ENCODE data around the gene LHX1.

DNA sequence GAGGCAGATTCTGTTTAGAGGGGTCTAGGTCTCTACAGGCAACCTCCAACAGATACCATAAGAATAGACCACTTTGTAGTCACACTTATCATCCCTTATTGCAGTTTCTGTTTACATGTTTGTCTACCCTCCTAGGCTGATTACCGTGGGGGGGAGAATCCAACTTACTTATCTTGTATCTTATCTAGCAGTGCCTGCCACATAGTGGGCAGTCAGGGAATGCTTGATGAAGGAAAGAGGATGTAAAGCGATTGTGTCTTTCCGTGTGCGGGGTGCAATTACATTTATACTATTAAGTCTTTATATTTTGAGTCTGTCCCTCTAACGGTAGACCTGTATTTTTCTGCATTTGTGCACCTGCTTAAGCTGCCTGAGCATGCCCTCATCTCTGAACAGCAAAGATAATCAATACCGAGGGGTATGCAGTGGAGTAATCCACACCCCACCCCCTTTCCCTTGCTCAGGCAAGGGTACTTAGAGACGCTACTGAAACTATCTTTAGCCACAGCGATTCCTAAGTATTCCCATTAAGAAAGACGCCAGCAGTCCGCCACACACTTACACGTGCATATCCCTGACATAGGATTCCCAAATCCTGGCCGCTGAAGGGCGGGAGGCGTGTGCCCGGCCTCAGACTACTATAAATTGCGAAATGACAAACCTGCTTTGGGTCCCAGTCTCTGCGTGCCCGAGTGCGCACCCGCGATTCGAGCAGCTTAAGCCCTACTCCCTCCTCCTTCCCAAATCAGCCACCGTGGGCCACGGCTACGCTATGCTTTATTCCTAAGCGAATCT, 10.8 kb downstream of the LHX1 start:
- no peak for TF ChIP-seq POLR2A (IDR thresholded peaks at IDR 0.05)
- TF ChIP-seq CTCF (IDR thresholded peaks at IDR 0.05), result no peak
